ENCODE results near the gene VGLL4.

DNA sequence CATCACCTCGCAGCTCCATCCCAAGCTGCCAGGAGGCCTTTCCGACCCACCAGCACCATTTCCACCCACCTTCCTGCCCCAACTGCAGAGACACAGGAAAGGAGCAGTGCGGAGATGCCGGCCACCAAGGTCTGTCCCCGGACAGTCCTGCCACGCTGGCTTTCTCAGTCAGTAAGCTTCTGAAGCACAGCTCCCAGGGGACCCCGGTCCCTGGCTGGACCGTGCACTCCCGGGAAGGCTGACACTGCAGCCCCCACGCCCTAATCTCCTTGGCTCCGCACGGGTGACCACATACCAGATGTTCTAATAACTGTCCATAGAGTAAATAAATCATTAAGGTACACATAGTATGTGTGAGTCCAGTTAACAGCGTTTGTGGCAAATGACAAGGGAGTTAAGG, 73.5 kb downstream of the VGLL4 start:
- TF ChIP-seq, protein P1, sequence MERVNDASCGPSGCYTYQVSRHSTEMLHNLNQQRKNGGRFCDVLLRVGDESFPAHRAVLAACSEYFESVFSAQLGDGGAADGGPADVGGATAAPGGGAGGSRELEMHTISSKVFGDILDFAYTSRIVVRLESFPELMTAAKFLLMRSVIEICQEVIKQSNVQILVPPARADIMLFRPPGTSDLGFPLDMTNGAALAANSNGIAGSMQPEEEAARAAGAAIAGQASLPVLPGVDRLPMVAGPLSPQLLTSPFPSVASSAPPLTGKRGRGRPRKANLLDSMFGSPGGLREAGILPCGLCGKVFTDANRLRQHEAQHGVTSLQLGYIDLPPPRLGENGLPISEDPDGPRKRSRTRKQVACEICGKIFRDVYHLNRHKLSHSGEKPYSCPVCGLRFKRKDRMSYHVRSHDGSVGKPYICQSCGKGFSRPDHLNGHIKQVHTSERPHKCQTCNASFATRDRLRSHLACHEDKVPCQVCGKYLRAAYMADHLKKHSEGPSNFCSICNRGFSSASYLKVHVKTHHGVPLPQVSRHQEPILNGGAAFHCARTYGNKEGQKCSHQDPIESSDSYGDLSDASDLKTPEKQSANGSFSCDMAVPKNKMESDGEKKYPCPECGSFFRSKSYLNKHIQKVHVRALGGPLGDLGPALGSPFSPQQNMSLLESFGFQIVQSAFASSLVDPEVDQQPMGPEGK (CRISPR knock-in tag; IDR thresholded peaks at IDR 0.05; ENCODE audit: borderline replicate concordance) = no peak
- no peak for TF ChIP-seq ZNF70 (CRISPR knock-in tag; IDR thresholded peaks at IDR 0.05)

Measured in SK-N-SH treated with all-trans-retinoic acid at 6 μM for 48 hours (cell line).